Colon (tissue), 2 donors: ENCODE measurements around the gene KPNA6.
"Not testable (repeated sequence)": the region's sequence is repeated elsewhere in the genome, so short reads cannot be mapped to it uniquely, and the experiment has no call there.

Experiments used
- FAIRE-seq: peaks from 2 replicates; lab custom pipeline; 2012; peaks lifted over from hg19 to GRCh38; lab: Jason Lieb, UNC
- donor health status: control.
- donor health status: control.

KPNA6 gene

GRCh38 chr1:32100807-32101708 is 6.8 kb upstream of the KPNA6 start:
- FAIRE-seq: no peak

- FAIRE-seq: no peak
Measured at GRCh38 chr1:32104127-32104526, 3.7 kb upstream of the KPNA6 start.

- FAIRE-seq: no peak
Measured at GRCh38 chr1:32105338-32105737, 2.5 kb upstream of the KPNA6 start.

GRCh38 chr1:32106663-32107275 is 1.1 kb upstream of the KPNA6 start:
- FAIRE-seq: no peak

- FAIRE-seq: no peak
Measured at GRCh38 chr1:32111040-32111623, 3.3 kb downstream of the KPNA6 start.

- FAIRE-seq: no peak
Measured at GRCh38 chr1:32111789-32112188, 3.9 kb downstream of the KPNA6 start.

- FAIRE-seq: no peak
Measured at GRCh38 chr1:32112806-32113375, 5.0 kb downstream of the KPNA6 start.

- FAIRE-seq: not testable (repeated sequence)
Measured at GRCh38 chr1:32113436-32113835, 5.6 kb downstream of the KPNA6 start.

GRCh38 chr1:32114420-32114819 is 6.6 kb downstream of the KPNA6 start:
- FAIRE-seq: no peak

- no peak for FAIRE-seq
Measured at GRCh38 chr1:32115496-32115895, 7.6 kb downstream of the KPNA6 start.

GRCh38 chr1:32116531-32116930 is 8.7 kb downstream of the KPNA6 start:
- FAIRE-seq: no peak

GRCh38 chr1:32122151-32122550 is 14.3 kb downstream of the KPNA6 start:
- FAIRE-seq: no peak

- not testable (repeated sequence) for FAIRE-seq
Measured at GRCh38 chr1:32123361-32123760, 15.5 kb downstream of the KPNA6 start.

GRCh38 chr1:32125313-32125712 is 17.5 kb downstream of the KPNA6 start:
- no peak for FAIRE-seq

GRCh38 chr1:32126770-32127169 is 18.9 kb downstream of the KPNA6 start:
- no peak for FAIRE-seq

GRCh38 chr1:32127409-32128198 is 19.7 kb downstream of the KPNA6 start:
- no peak for FAIRE-seq

- FAIRE-seq: no peak
Measured at GRCh38 chr1:32128479-32128878, 20.6 kb downstream of the KPNA6 start.

- FAIRE-seq: no peak
Measured at GRCh38 chr1:32128964-32129363, 21.1 kb downstream of the KPNA6 start.

GRCh38 chr1:32133950-32134280 is 26.1 kb downstream of the KPNA6 start:
- not testable (repeated sequence) for FAIRE-seq

- FAIRE-seq: no peak
Measured at GRCh38 chr1:32137111-32137510, 29.3 kb downstream of the KPNA6 start.

- no peak for FAIRE-seq
Measured at GRCh38 chr1:32138965-32139364, 31.1 kb downstream of the KPNA6 start.
